GM12878 (cell line): ENCODE measurements around the gene IFT122. TPM values are rescaled to one million over a fixed set of nuclear protein-coding genes. Genes with fewer than 3 reads are reported as not detected.

Experiments
- MYB ChIP-seq: fragments of 150-350 bp; IDR thresholded peaks from 2 replicates; pipeline ENCODE4 v1.6.1; 2014; ENCODE audit warnings: mild to moderate bottlenecking, low read depth, low read length, borderline replicate concordance
- RAD51 ChIP-seq: fragments of 450-650 bp; IDR thresholded peaks from 2 replicates; pipeline ENCODE4 v1.6.1; 2016; ENCODE audit warnings: moderate library complexity, mild to moderate bottlenecking, inconsistent platforms
- SPI1 ChIP-seq: IDR thresholded peaks from 2 replicates; pipeline ENCODE4 v1.6.1; 2011; ENCODE audit warnings: low read depth, mild to moderate bottlenecking, low read length, moderate library complexity, borderline replicate concordance; ENCODE audit not compliant: insufficient read depth
- SUPT20H ChIP-seq: IDR thresholded peaks from 2 replicates; pipeline ENCODE4 v1.6.1; 2011; ENCODE audit warnings: low read depth, mild to moderate bottlenecking, low read length, moderate library complexity, borderline replicate concordance; ENCODE audit not compliant: control insufficient read depth
- TCF12 ChIP-seq: IDR thresholded peaks from 2 replicates; pipeline ENCODE4 v1.6.1; 2011; ENCODE audit warnings: low read depth, mild to moderate bottlenecking, low read length
- ZNF207 ChIP-seq: fragments of 450-650 bp; IDR thresholded peaks from 2 replicates; pipeline ENCODE4 v1.6.1; 2014; ENCODE audit warnings: antibody characterized with exemption, mild to moderate bottlenecking, borderline replicate concordance
- polyA plus RNA-seq, 11 experiments: library from polyadenylated mRNA; depleted of rRNA in 4 of 11; unstranded in 6 of 11; stranded (reverse) in 5 of 11; fragments of >200 nt; fragmentation: Nextera tagmentation in 4 of 11; fragmentation: Illumina TruSeq in 1 of 11; extraction: Ambion mirVana in 4 of 11; extraction: Trizol in 1 of 11; gene quantifications; 1 replicate in 1 of 11; 2 replicates in 10 of 11; pipeline versions ENCODE4 v1.2.1 to v1.2.3, GENCODE V29; 2011 to 2016; ENCODE audit warnings: inconsistent platforms in 2 of 11, missing spikeins in 2 of 11, low read depth in 1 of 11
- total RNA-seq, 4 experiments: library from RNA; depleted of rRNA in 3 of 4; stranded (reverse); fragments of >200 nt in 3 of 4; fragmentation: Illumina TruSeq in 1 of 4; extraction: Trizol in 1 of 4; gene quantifications; 2 replicates each; pipeline versions ENCODE4 v1.2.1 to v1.2.3, GENCODE V29; 2013 to 2021
- TF ChIP-seq, protein P1 (sequence below): fragments of 450-650 bp; IDR thresholded peaks from 2 replicates; pipeline ENCODE4 v1.6.1; 2016; ENCODE audit warnings: mild to moderate bottlenecking, moderate library complexity, borderline replicate concordance
- TF ChIP-seq, protein P2 (sequence below): IDR thresholded peaks from 2 replicates; pipeline ENCODE4 v1.6.1; 2011; ENCODE audit warnings: mild to moderate bottlenecking, low read depth, low read length, moderate library complexity; ENCODE audit not compliant: insufficient replicate concordance
- TF ChIP-seq, protein P3 (sequence below): fragments of 450-650 bp; formaldehyde crosslinking; IDR thresholded peaks from 2 replicates; pipeline ENCODE4 v1.5.0; 2022; ENCODE audit warnings: mild to moderate bottlenecking, missing genetic modification characterization

IFT122 gene
- total and polyA plus RNA-seq, 10 of the 15 experiments (the other 5 are each of a cell fraction or from before 2014, with no cell fraction given), result 1.8 to 19.2 (median 8.4) TPM

DNA sequence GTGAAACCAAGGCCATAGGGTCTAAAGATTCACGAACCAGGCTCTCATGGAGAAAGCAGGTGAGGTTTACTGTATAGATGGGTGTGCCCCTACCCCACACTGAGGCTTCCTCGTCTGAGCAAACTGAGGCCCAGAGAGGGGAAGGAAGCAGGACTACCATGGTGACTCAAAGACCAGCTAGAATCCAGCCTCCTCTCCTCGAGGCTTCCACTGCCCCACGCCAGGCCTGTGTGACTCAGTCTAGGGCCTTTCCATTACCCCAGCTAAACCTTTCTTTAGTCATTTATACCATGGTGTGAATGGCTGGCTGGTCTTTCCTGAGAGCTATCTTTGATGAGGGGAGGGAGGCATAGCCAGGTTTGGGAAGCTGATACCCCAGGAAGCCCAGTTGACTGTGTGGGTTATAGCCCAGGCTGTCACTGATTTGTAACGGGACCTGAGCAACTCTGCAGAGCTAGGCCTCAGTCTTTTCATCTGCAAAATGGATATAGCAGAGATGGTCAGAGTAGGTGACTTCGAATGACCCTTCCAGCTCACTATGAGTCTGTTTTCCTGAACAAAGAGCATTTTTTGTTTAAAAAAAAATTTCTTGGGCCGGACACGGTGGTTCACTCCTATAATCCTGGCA lies 85.4 kb downstream of the IFT122 start (continued):
- TF ChIP-seq, protein P1, sequence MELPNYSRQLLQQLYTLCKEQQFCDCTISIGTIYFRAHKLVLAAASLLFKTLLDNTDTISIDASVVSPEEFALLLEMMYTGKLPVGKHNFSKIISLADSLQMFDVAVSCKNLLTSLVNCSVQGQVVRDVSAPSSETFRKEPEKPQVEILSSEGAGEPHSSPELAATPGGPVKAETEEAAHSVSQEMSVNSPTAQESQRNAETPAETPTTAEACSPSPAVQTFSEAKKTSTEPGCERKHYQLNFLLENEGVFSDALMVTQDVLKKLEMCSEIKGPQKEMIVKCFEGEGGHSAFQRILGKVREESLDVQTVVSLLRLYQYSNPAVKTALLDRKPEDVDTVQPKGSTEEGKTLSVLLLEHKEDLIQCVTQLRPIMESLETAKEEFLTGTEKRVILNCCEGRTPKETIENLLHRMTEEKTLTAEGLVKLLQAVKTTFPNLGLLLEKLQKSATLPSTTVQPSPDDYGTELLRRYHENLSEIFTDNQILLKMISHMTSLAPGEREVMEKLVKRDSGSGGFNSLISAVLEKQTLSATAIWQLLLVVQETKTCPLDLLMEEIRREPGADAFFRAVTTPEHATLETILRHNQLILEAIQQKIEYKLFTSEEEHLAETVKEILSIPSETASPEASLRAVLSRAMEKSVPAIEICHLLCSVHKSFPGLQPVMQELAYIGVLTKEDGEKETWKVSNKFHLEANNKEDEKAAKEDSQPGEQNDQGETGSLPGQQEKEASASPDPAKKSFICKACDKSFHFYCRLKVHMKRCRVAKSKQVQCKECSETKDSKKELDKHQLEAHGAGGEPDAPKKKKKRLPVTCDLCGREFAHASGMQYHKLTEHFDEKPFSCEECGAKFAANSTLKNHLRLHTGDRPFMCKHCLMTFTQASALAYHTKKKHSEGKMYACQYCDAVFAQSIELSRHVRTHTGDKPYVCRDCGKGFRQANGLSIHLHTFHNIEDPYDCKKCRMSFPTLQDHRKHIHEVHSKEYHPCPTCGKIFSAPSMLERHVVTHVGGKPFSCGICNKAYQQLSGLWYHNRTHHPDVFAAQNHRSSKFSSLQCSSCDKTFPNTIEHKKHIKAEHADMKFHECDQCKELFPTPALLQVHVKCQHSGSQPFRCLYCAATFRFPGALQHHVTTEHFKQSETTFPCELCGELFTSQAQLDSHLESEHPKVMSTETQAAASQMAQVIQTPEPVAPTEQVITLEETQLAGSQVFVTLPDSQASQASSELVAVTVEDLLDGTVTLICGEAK, result no peak
- TF ChIP-seq SPI1 (no peak), RAD51 (no peak), SUPT20H (no peak), TCF12 (no peak), ZNF207 (no peak), MYB (no peak)
- TF ChIP-seq, protein P2, sequence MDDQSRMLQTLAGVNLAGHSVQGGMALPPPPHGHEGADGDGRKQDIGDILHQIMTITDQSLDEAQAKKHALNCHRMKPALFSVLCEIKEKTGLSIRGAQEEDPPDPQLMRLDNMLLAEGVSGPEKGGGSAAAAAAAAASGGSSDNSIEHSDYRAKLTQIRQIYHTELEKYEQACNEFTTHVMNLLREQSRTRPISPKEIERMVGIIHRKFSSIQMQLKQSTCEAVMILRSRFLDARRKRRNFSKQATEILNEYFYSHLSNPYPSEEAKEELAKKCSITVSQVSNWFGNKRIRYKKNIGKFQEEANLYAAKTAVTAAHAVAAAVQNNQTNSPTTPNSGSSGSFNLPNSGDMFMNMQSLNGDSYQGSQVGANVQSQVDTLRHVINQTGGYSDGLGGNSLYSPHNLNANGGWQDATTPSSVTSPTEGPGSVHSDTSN, result no peak
- TF ChIP-seq, protein P3, sequence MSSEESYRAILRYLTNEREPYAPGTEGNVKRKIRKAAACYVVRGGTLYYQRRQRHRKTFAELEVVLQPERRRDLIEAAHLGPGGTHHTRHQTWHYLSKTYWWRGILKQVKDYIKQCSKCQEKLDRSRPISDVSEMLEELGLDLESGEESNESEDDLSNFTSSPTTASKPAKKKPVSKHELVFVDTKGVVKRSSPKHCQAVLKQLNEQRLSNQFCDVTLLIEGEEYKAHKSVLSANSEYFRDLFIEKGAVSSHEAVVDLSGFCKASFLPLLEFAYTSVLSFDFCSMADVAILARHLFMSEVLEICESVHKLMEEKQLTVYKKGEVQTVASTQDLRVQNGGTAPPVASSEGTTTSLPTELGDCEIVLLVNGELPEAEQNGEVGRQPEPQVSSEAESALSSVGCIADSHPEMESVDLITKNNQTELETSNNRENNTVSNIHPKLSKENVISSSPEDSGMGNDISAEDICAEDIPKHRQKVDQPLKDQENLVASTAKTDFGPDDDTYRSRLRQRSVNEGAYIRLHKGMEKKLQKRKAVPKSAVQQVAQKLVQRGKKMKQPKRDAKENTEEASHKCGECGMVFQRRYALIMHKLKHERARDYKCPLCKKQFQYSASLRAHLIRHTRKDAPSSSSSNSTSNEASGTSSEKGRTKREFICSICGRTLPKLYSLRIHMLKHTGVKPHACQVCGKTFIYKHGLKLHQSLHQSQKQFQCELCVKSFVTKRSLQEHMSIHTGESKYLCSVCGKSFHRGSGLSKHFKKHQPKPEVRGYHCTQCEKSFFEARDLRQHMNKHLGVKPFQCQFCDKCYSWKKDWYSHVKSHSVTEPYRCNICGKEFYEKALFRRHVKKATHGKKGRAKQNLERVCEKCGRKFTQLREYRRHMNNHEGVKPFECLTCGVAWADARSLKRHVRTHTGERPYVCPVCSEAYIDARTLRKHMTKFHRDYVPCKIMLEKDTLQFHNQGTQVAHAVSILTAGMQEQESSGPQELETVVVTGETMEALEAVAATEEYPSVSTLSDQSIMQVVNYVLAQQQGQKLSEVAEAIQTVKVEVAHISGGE (CRISPR knock-in tag), result no peak
